GM10266 (cell line): ENCODE data around the gene TMC5.

ENCODE experiments used
- DNase-seq: peaks from one replicate; pipeline ENCODE4 v3.0.0; 2012; ENCODE audit errors: extremely low spot score
- TF ChIP-seq, protein P1 (sequence below): IDR thresholded peaks from 2 replicates; pipeline ENCODE4 v1.5.1; 2012; ENCODE audit warnings: mild to moderate bottlenecking, low read depth; ENCODE audit not compliant: control insufficient read depth, insufficient read depth; ENCODE audit errors: missing control alignments

Gene TMC5

DNA sequence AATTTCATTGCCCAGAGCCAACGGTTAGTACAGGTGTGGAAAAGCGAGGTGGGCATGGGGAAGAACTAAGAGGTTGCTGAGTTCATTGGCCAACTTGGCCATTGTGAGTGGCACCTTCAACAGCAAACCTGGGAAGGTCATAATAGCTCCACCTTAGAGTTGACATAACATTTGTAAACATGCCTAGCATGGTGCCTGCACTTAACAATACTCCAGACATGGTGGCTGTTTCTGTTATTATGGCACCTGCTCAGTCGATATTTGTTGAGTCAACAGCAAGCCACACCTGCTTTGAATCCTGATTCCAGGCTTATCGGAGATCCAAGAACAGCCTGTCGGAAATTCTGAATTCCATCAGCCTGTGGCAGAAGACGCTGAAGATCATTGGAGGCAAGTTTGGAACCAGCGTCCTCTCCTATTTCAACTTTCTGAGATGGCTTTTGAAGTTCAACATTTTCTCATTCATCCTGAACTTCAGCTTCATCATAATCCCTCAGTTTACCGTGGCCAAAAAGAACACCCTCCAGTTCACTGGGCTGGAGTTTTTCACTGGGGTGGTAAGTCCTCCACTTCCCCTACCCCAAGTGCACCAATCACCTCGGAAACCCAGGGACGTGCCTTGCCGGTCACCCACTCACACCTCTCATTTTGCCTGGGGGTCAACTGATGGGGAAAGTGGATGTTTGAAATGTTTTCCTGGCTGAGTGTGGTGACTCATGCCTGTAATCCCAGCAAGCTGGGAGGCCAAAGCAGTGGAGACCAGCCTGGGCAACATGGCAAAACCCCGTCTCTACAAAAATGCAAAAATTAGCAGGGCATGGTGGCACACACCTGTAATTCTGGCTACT lies 46.0 kb downstream of the TMC5 start:
- no peak for DNase-seq
- TF ChIP-seq, protein P1, sequence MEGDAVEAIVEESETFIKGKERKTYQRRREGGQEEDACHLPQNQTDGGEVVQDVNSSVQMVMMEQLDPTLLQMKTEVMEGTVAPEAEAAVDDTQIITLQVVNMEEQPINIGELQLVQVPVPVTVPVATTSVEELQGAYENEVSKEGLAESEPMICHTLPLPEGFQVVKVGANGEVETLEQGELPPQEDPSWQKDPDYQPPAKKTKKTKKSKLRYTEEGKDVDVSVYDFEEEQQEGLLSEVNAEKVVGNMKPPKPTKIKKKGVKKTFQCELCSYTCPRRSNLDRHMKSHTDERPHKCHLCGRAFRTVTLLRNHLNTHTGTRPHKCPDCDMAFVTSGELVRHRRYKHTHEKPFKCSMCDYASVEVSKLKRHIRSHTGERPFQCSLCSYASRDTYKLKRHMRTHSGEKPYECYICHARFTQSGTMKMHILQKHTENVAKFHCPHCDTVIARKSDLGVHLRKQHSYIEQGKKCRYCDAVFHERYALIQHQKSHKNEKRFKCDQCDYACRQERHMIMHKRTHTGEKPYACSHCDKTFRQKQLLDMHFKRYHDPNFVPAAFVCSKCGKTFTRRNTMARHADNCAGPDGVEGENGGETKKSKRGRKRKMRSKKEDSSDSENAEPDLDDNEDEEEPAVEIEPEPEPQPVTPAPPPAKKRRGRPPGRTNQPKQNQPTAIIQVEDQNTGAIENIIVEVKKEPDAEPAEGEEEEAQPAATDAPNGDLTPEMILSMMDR = no peak

DNA sequence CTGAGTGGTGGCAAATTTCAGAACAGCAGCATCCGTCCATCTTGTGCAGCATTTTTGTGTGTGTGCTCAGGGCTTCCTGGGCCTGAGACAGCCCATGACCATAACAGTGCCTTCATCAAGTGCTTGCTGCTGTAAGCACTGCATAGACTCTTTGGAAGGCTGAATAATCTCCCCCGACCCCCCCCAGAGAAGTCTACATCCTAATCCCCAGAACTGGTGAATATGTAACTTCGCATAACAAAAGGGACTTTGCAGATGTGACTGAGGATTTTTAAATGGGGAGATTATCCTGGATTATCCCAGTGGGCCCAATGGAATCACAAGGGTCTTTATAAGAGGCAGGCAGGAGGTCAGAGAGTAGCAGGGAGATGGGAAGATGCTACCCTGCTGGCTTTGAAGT lies 50.6 kb downstream of the TMC5 start:
- no peak for DNase-seq
- TF ChIP-seq, protein P1 = no peak

DNA sequence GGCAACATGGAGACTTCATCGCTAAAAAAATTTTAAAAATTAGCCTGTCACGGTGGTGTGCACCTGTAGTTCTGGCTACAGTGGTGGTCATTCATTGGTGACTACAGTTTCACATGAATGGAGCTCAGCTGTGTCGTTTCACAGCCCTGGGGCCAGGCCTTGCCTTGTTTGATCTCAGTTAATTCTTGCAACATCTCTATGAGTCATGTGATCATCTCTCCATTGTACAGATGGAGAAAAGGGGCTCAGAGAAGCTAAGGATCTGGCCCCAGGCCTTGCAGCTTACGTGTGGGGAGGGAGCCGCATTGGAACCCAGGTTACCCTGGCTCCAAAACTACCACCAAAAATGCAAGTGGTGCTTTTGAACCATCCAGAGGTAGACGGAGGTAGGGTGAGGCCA lies 54.8 kb downstream of the TMC5 start:
- DNase-seq = no peak
- TF ChIP-seq, protein P1 = no peak

DNA sequence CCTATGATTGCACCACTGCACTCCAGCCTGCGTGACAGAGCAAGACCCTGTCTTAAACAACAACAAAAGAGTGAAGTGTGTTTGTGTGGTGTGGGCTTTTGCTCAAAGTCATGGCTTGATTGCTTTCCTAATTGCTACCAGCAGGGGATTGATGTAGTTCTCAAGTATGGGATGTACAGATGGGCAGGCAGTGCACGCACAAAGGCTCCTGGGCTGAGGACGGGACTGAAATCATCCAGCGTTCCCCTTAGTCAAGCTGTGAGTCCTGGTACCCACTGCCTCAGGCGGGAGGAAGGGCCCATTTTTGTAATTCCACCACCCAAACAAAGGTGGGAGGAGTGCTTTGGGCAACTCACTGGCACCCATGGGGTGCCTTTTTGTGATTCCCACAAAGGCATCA lies 56.9 kb downstream of the TMC5 start:
- DNase-seq = no peak
- TF ChIP-seq, protein P1 = no peak

DNA sequence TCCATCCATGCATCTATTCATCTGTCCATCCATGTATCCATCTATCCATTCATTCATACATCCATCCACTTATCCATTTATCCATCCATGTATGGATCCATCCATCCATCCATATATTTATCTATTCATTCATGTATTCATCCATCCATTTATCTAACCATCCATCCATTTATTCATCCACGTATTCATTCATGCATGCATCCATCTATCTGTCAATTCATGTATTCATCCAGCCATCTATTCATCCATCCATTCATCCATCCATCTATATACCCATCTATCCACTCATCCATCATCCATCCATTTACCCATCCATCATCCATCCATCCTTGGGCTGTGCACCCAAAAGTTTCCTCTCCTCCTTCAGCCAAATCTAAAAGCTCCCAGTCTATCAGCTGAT lies 60.8 kb downstream of the TMC5 start:
- DNase-seq = no peak
- TF ChIP-seq, protein P1 = no peak

DNA sequence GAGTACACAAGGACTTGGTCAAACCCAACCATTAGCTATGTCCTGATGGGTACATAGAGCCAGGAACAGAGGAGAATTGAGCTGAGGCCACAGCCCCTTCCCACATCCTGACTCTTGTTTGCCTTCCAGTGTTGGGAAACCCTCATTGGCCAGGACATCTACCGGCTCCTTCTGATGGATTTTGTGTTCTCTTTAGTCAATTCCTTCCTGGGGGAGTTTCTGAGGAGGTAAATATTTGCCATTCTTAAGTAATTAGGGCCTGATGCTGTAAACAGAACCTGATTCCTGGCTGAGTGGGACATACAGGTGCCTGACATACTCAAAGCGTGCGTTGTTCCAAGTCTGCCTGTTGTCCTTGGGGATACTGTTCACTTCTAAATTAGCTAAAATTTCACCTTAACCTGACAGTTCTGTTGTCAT lies 61.6 kb downstream of the TMC5 start:
- TF ChIP-seq, protein P1 = no peak
- no peak for DNase-seq

DNA sequence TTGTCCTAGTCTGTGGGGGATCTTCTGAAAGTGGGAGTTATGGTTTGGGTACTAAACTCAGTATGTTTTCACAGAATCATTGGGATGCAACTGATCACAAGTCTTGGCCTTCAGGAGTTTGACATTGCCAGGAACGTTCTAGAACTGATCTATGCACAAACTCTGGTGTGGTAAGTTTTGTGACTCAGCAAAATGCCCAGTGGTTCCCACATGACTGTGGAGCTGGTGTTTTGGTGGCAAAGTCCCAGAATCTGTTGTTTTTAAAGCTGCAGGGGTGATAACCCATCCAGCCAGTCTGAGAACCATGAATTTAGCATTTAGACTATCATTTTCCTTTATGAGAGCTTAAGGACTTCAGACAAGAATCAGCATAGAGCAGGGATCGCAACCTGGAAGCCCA lies 63.6 kb downstream of the TMC5 start:
- TF ChIP-seq, protein P1 = no peak
- DNase-seq = no peak
